ENCODE results near the gene MAN1A1.

Gene MAN1A1

GRCh38 chr6:119312441-119312840, 37.1 kb downstream of the MAN1A1 start:
- no peaks in the 10 kb centered on the region for H3K36me3 ChIP-seq (ENCODE audit: control insufficient read depth, low read depth, low read length)
- H3K4me1 ChIP-seq (ENCODE audit: control insufficient read depth, low read depth, low read length), result no peaks in the 10 kb centered on the region
- H3K9me3 ChIP-seq (ENCODE audit: control insufficient read depth, low read depth, low read length), result no peaks in the 10 kb centered on the region
- no peak overlapping the region for H3K27ac ChIP-seq (ENCODE audit: low read length)
- H3K27me3 ChIP-seq (ENCODE audit: control insufficient read depth, insufficient read depth, low read length), result no peaks in the 10 kb centered on the region
- no peak overlapping the region for H3K9ac ChIP-seq (ENCODE audit: low read length)
- no peak overlapping the region for H3K4me3 ChIP-seq (ENCODE audit: low read length)

GRCh38 chr6:119311514-119312142, 37.9 kb downstream of the MAN1A1 start:
- Histone ChIP-seq H3K9me3 (ENCODE audit: control insufficient read depth, low read depth, low read length) (no peaks in the 10 kb centered on the region), H3K4me3 (ENCODE audit: low read length) (no peak overlapping the region), H3K27ac (ENCODE audit: low read length) (no peak overlapping the region), H3K4me1 (ENCODE audit: control insufficient read depth, low read depth, low read length) (no peaks in the 10 kb centered on the region), H3K9ac (ENCODE audit: low read length) (no peak overlapping the region), H3K36me3 (ENCODE audit: control insufficient read depth, low read depth, low read length) (no peaks in the 10 kb centered on the region), H3K27me3 (ENCODE audit: control insufficient read depth, insufficient read depth, low read length) (no peaks in the 10 kb centered on the region)

DNA sequence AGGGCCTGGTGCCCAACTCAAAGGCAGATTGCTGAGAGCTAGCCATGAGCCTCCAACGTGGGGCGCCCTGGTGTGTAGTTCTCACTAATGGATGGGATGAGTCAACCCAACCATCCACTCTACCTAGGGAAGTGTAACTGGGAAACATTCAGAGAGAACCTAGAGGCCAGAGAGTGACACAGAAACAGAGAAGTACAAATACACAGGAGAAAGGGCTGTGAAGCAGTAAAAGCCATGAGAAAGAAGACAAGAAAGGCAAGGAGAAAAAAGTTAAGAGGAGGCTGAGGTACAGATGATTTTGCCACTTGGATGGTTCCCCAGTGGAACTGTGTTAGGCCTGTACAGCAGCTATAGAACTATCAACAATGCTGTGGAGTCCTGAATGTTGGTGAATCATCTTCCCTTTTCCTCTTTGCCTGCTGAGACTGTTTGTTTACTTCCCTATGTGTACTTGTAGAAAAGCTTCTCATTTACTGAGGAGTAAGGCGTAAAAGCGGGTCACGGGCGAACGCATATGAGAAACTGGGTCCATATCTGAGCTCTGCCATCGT, 39.0 kb downstream of the MAN1A1 start:
- Histone ChIP-seq H3K36me3 (ENCODE audit: control insufficient read depth, low read depth, low read length) (no peaks in the 10 kb centered on the region), H3K4me3 (ENCODE audit: low read length) (no peak overlapping the region), H3K9ac (ENCODE audit: low read length) (no peak overlapping the region), H3K27ac (ENCODE audit: low read length) (no peak overlapping the region), H3K27me3 (ENCODE audit: control insufficient read depth, insufficient read depth, low read length) (no peaks in the 10 kb centered on the region), H3K9me3 (ENCODE audit: control insufficient read depth, low read depth, low read length) (no peaks in the 10 kb centered on the region), H3K4me1 (ENCODE audit: control insufficient read depth, low read depth, low read length) (no peaks in the 10 kb centered on the region)

GRCh38 chr6:119308991-119309657, 40.4 kb downstream of the MAN1A1 start:
- Histone ChIP-seq H3K27ac (ENCODE audit: low read length) (no peak overlapping the region), H3K4me3 (ENCODE audit: low read length) (no peak overlapping the region), H3K9ac (ENCODE audit: low read length) (no peak overlapping the region), H3K9me3 (ENCODE audit: control insufficient read depth, low read depth, low read length) (no peaks in the 10 kb centered on the region), H3K4me1 (ENCODE audit: control insufficient read depth, low read depth, low read length) (no peaks in the 10 kb centered on the region), H3K36me3 (ENCODE audit: control insufficient read depth, low read depth, low read length) (no peaks in the 10 kb centered on the region), H3K27me3 (ENCODE audit: control insufficient read depth, insufficient read depth, low read length) (no peaks in the 10 kb centered on the region)

GRCh38 chr6:119308048-119308570, 41.5 kb downstream of the MAN1A1 start:
- Histone ChIP-seq H3K27ac (ENCODE audit: low read length) (peak overlapping the region; percentile 52), H3K27me3 (ENCODE audit: control insufficient read depth, insufficient read depth, low read length) (no peaks in the 10 kb centered on the region), H3K36me3 (ENCODE audit: control insufficient read depth, low read depth, low read length) (no peaks in the 10 kb centered on the region), H3K4me3 (ENCODE audit: low read length) (no peak overlapping the region), H3K9ac (ENCODE audit: low read length) (no peak overlapping the region), H3K9me3 (ENCODE audit: control insufficient read depth, low read depth, low read length) (no peaks in the 10 kb centered on the region), H3K4me1 (ENCODE audit: control insufficient read depth, low read depth, low read length) (no peaks in the 10 kb centered on the region)

DNA sequence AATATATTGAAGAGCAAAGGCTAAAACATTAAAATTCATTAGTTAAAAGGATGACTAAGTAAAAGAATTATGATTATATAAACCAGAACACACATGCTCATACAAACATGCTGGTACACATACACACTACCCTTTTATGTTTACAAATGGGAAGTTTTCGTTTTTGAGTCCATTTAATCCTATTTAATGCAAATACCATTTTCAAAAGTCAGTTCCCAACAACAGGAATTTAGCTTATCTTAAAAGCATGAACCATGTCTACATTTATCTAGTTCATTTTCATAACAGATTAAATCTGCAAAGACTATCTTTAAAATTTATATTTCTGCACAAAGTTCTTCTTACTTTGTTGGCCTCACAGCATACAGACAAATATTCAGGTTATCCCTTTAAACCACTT, 42.5 kb downstream of the MAN1A1 start:
- no peak overlapping the region for H3K27ac ChIP-seq (ENCODE audit: low read length)
- H3K27me3 ChIP-seq (ENCODE audit: control insufficient read depth, insufficient read depth, low read length), result no peaks in the 10 kb centered on the region
- no peaks in the 10 kb centered on the region for H3K36me3 ChIP-seq (ENCODE audit: control insufficient read depth, low read depth, low read length)
- H3K9ac ChIP-seq (ENCODE audit: low read length), result no peak overlapping the region
- H3K4me3 ChIP-seq (ENCODE audit: low read length), result no peak overlapping the region
- no peaks in the 10 kb centered on the region for H3K9me3 ChIP-seq (ENCODE audit: control insufficient read depth, low read depth, low read length)
- no peaks in the 10 kb centered on the region for H3K4me1 ChIP-seq (ENCODE audit: control insufficient read depth, low read depth, low read length)

DNA sequence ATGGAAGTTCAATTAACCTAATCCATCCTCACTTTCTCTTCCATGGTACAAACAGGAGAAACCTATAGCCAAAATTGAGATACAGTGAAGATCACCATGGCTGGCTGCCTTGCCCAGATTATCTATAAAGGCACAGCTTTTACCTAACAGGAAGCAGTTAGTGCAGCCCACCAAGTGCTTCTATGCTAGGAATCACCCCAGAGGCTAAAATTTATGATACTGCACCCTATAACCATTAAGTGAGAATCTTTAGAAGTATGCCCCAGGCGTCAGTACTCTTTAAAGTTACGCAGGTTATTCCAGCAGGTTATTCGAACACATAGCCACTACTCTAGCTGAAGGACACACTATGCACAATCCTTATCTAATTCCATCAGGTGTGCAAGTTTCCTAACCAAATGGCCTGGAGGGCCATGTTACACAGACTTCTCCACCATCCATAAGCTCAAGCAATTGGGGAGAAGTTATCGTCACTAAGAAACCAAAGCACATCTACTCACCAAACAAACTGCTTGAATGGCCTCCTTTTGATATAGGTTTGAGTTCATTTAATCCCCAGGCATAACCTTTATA, 43.1 kb downstream of the MAN1A1 start:
- no peaks in the 10 kb centered on the region for H3K27me3 ChIP-seq (ENCODE audit: control insufficient read depth, insufficient read depth, low read length)
- no peaks in the 10 kb centered on the region for H3K36me3 ChIP-seq (ENCODE audit: control insufficient read depth, low read depth, low read length)
- no peak overlapping the region for H3K27ac ChIP-seq (ENCODE audit: low read length)
- no peak overlapping the region for H3K4me3 ChIP-seq (ENCODE audit: low read length)
- H3K4me1 ChIP-seq (ENCODE audit: control insufficient read depth, low read depth, low read length), result no peaks in the 10 kb centered on the region
- H3K9me3 ChIP-seq (ENCODE audit: control insufficient read depth, low read depth, low read length), result no peaks in the 10 kb centered on the region
- H3K9ac ChIP-seq (ENCODE audit: low read length), result no peak overlapping the region

- no peak overlapping the region for H3K27ac ChIP-seq (ENCODE audit: low read length)
- H3K4me1 ChIP-seq (ENCODE audit: control insufficient read depth, low read depth, low read length), result no peaks in the 10 kb centered on the region
- no peak overlapping the region for H3K9ac ChIP-seq (ENCODE audit: low read length)
- H3K36me3 ChIP-seq (ENCODE audit: control insufficient read depth, low read depth, low read length), result no peaks in the 10 kb centered on the region
- H3K4me3 ChIP-seq (ENCODE audit: low read length), result no peak overlapping the region
- no peaks in the 10 kb centered on the region for H3K27me3 ChIP-seq (ENCODE audit: control insufficient read depth, insufficient read depth, low read length)
- no peaks in the 10 kb centered on the region for H3K9me3 ChIP-seq (ENCODE audit: control insufficient read depth, low read depth, low read length)
These were observed 46.2 kb downstream of the MAN1A1 start for GRCh38 chr6:119303164-119303887.

- Histone ChIP-seq H3K4me3 (ENCODE audit: low read length) (no peak overlapping the region), H3K27me3 (ENCODE audit: control insufficient read depth, insufficient read depth, low read length) (no peaks in the 10 kb centered on the region), H3K27ac (ENCODE audit: low read length) (no peak overlapping the region), H3K9me3 (ENCODE audit: control insufficient read depth, low read depth, low read length) (no peaks in the 10 kb centered on the region), H3K4me1 (ENCODE audit: control insufficient read depth, low read depth, low read length) (peaks cover 6% of the 10 kb centered on the region), H3K9ac (ENCODE audit: low read length) (no peak overlapping the region), H3K36me3 (ENCODE audit: control insufficient read depth, low read depth, low read length) (no peaks in the 10 kb centered on the region)
These were observed 48.1 kb downstream of the MAN1A1 start for GRCh38 chr6:119301429-119301828.

- no peaks in the 10 kb centered on the region for H3K27me3 ChIP-seq (ENCODE audit: control insufficient read depth, insufficient read depth, low read length)
- H3K9me3 ChIP-seq (ENCODE audit: control insufficient read depth, low read depth, low read length), result no peaks in the 10 kb centered on the region
- H3K4me1 ChIP-seq (ENCODE audit: control insufficient read depth, low read depth, low read length), result peaks cover 14% of the 10 kb centered on the region
- H3K9ac ChIP-seq (ENCODE audit: low read length), result no peak overlapping the region
- no peak overlapping the region for H3K4me3 ChIP-seq (ENCODE audit: low read length)
- H3K36me3 ChIP-seq (ENCODE audit: control insufficient read depth, low read depth, low read length), result no peaks in the 10 kb centered on the region
- no peak overlapping the region for H3K27ac ChIP-seq (ENCODE audit: low read length)
These were observed 49.9 kb downstream of the MAN1A1 start for GRCh38 chr6:119299694-119300093.

DNA sequence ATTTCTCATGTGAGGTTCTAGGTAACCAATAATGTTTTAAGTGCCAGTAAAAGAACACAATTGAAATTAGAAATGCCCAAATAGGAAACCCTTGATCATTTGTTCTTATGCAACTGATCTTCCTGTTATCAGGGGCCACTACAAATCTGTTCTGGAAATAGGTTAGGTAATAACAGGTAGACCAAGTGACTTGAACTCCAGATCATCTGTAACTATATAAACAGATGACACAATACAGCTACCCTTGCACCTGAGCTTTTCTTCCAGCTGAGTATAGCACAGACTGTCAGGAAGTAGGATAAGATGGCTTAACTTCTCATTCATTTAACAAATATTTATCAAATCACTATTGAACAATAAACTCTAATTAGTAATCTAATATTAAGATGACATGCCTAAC, 52.5 kb downstream of the MAN1A1 start:
- Histone ChIP-seq H3K36me3 (ENCODE audit: control insufficient read depth, low read depth, low read length) (no peaks in the 10 kb centered on the region), H3K27ac (ENCODE audit: low read length) (no peak overlapping the region), H3K4me1 (ENCODE audit: control insufficient read depth, low read depth, low read length) (peaks cover 14% of the 10 kb centered on the region), H3K27me3 (ENCODE audit: control insufficient read depth, insufficient read depth, low read length) (no peaks in the 10 kb centered on the region), H3K4me3 (ENCODE audit: low read length) (no peak overlapping the region), H3K9ac (ENCODE audit: low read length) (no peak overlapping the region), H3K9me3 (ENCODE audit: control insufficient read depth, low read depth, low read length) (no peaks in the 10 kb centered on the region)
